ENCODE measurements around the gene TMEM255B.
"Not testable (repeated sequence)": the region's sequence is repeated elsewhere in the genome, so short reads cannot be mapped to it uniquely, and the experiment has no call there.

TMEM255B gene

GRCh38 chr13:113832631-113833030, 73.6 kb downstream of the TMEM255B start:
- Histone ChIP-seq H3K4me2 (ENCODE audit: low read depth, low read length) (no peak overlapping the region), H3K27me3 (replicated peaks; ENCODE audit: insufficient read depth, low read length) (no peaks in the 10 kb centered on the region), H3F3A (ENCODE audit: insufficient read depth, low read length) (peaks cover 7% of the 10 kb centered on the region; the same call in 1 of the 2 replicates), H2AFZ (ENCODE audit: low read length) (no peak overlapping the region), H3K27ac (ENCODE audit: low read length) (no peak overlapping the region), H3K4me1 (ENCODE audit: low read length) (0 out of 2 replicates have a peak, but pooled peaks cover 6% of the 10 kb centered on the region), H3K79me2 (ENCODE audit: low read length) (peaks cover 75% of the 10 kb centered on the region), H4K20me1 (ENCODE audit: insufficient read depth, low read length) (no peaks in the 10 kb centered on the region), H3K36me3 (replicated peaks; ENCODE audit: insufficient read depth, low read length) (peaks cover 19% of the 10 kb centered on the region), H3K9ac (ENCODE audit: low read length) (no peak overlapping the region), H3K4me3 (ENCODE audit: low read length) (no peak overlapping the region), H3K9me2 (replicated peaks; ENCODE audit: insufficient read depth, low read length) (no peaks in the 10 kb centered on the region), H3K9me3 (replicated peaks; ENCODE audit: insufficient read depth, low read length) (no peaks in the 10 kb centered on the region)
- DNase-seq, result no peak
- TF ChIP-seq EZH2 (optimal IDR thresholded peaks at IDR 0.05; ENCODE audit: low read depth, low read length) (no peak), EZH2phosphoT487 (IDR thresholded peaks at IDR 0.05; ENCODE audit: low read length) (no peak), CTCF (IDR thresholded peaks at IDR 0.05; ENCODE audit: low read length) (no peak)

- peaks cover 19% of the 10 kb centered on the region for H3K36me3 ChIP-seq (replicated peaks; ENCODE audit: insufficient read depth, low read length)
- H3K9me3 ChIP-seq (replicated peaks; ENCODE audit: insufficient read depth, low read length), result no peaks in the 10 kb centered on the region
- no peak overlapping the region for H3K4me3 ChIP-seq (ENCODE audit: low read length)
- peaks cover 77% of the 10 kb centered on the region for H3K79me2 ChIP-seq (ENCODE audit: low read length)
- 0 out of 2 replicates have a peak, but pooled peaks cover 6% of the 10 kb centered on the region for H3K4me1 ChIP-seq (ENCODE audit: low read length)
- DNase-seq, result no peak
- no peaks in the 10 kb centered on the region for H4K20me1 ChIP-seq (ENCODE audit: insufficient read depth, low read length)
- H3K9me2 ChIP-seq (replicated peaks; ENCODE audit: insufficient read depth, low read length), result no peaks in the 10 kb centered on the region
- TF ChIP-seq EZH2 (optimal IDR thresholded peaks at IDR 0.05; ENCODE audit: low read depth, low read length) (no peak), EZH2phosphoT487 (IDR thresholded peaks at IDR 0.05; ENCODE audit: low read length) (no peak), CTCF (IDR thresholded peaks at IDR 0.05; ENCODE audit: low read length) (no peak)
- peaks cover 7% of the 10 kb centered on the region; the same call in 1 of the 2 replicates for H3F3A ChIP-seq (ENCODE audit: insufficient read depth, low read length)
- no peak overlapping the region for H3K9ac ChIP-seq (ENCODE audit: low read length)
- H3K27me3 ChIP-seq (replicated peaks; ENCODE audit: insufficient read depth, low read length), result no peaks in the 10 kb centered on the region
- H3K27ac ChIP-seq (ENCODE audit: low read length), result no peak overlapping the region
- no peak overlapping the region for H2AFZ ChIP-seq (ENCODE audit: low read length)
- H3K4me2 ChIP-seq (ENCODE audit: low read depth, low read length), result no peak overlapping the region
Measured at GRCh38 chr13:113833111-113833830, 74.2 kb downstream of the TMEM255B start.

- H2AFZ ChIP-seq (ENCODE audit: low read length); DNase-seq; H3K9ac ChIP-seq (ENCODE audit: low read length); H3K9me3 ChIP-seq (replicated peaks; ENCODE audit: insufficient read depth, low read length); H3F3A ChIP-seq (ENCODE audit: insufficient read depth, low read length); H3K27ac ChIP-seq (ENCODE audit: low read length); H4K20me1 ChIP-seq (ENCODE audit: insufficient read depth, low read length); H3K4me1 ChIP-seq (ENCODE audit: low read length); H3K4me2 ChIP-seq (ENCODE audit: low read depth, low read length); H3K27me3 ChIP-seq (replicated peaks; ENCODE audit: insufficient read depth, low read length); H3K4me3 ChIP-seq (ENCODE audit: low read length); H3K9me2 ChIP-seq (replicated peaks; ENCODE audit: insufficient read depth, low read length): not testable (repeated sequence)
- H3K36me3 ChIP-seq (replicated peaks; ENCODE audit: insufficient read depth, low read length), result peaks cover 16% of the 10 kb centered on the region
- H3K79me2 ChIP-seq (ENCODE audit: low read length), result peaks cover 78% of the 10 kb centered on the region
Measured at GRCh38 chr13:113834006-113834405, 75.0 kb downstream of the TMEM255B start.
